ENCODE measurements around the gene MYH9.

MYH9 gene

GRCh38 chr22:36301384-36301828, 86.4 kb downstream of the MYH9 start (continued):
- TF ChIP-seq ZEB2 (tag by site-specific recombination; IDR thresholded peaks at IDR 0.05) = peak; percentile 60
- peak; percentile 88 for TF ChIP-seq SCRT1 (tag by site-specific recombination; IDR thresholded peaks at IDR 0.05; ENCODE audit: borderline replicate concordance)
- no peak for TF ChIP-seq ZNF16 (tag by site-specific recombination; IDR thresholded peaks at IDR 0.05; ENCODE audit: low read depth)
- peak; percentile 8; the same call in 1 of the 2 replicates for TF ChIP-seq EGR2 (tag by site-specific recombination; IDR thresholded peaks at IDR 0.05; ENCODE audit: low read depth)
- TF ChIP-seq ZNF639 (tag by site-specific recombination; IDR thresholded peaks at IDR 0.05) = no peak
- TF ChIP-seq ZNF202 (tag by site-specific recombination; IDR thresholded peaks at IDR 0.05; ENCODE audit: borderline replicate concordance) = no peak
- 0 out of 2 replicates have a peak, but pooled peaks have one; percentile 43 for TF ChIP-seq ZSCAN30 (tag by site-specific recombination; IDR thresholded peaks at IDR 0.05)
- TF ChIP-seq ZBTB6 (tag by site-specific recombination; IDR thresholded peaks at IDR 0.05) = peak; percentile 77
- no peak for TF ChIP-seq ZNF169 (tag by site-specific recombination; IDR thresholded peaks at IDR 0.05)
- TF ChIP-seq SCRT2 (tag by site-specific recombination; IDR thresholded peaks at IDR 0.05) = peak; percentile 96
- TF ChIP-seq ZNF394 (tag by site-specific recombination; IDR thresholded peaks at IDR 0.05; ENCODE audit: borderline replicate concordance) = peak; percentile 79; the same call in 1 of the 2 replicates
- peak; percentile 42 for TF ChIP-seq ZFHX2 (tag by site-specific recombination; conservative IDR thresholded peaks at IDR 0.05)

- POLR2A ChIA-PET = interaction anchor here (1.0 to 2.1 kb wide), 5 partner anchors 31 to 181 kb away, joined by 3 to 10 read pairs (median 5); partner anchors contain the start of genes MYH9 and TXN2
- TF ChIP-seq ZNF121 (tag by site-specific recombination; IDR thresholded peaks at IDR 0.05) (no peak), ZIC2 (tag by site-specific recombination; IDR thresholded peaks at IDR 0.05) (no peak), INSM2 (tag by site-specific recombination; IDR thresholded peaks at IDR 0.05) (no peak)
- H3K4me3 ChIP-seq (ENCODE audit: low read depth, low read length) = no peak overlapping the region
- H3K9me3 ChIP-seq (ENCODE audit: control insufficient read depth, insufficient read depth, low read depth, low read length) = no peaks in the 10 kb centered on the region
- H3K27ac ChIP-seq (ENCODE audit: extremely low read depth, low read depth, low read length) = no peak overlapping the region
- H3K4me1 ChIP-seq (ENCODE audit: control insufficient read depth, insufficient read depth, low read length) = no peaks in the 10 kb centered on the region
- H3K36me3 ChIP-seq (ENCODE audit: control insufficient read depth in 2 of 2, insufficient read depth in 1 of 2, low read length in 2 of 2) = peaks cover 25 to 98% of the 10 kb centered on the region in 2 experiments
- CTCF ChIA-PET = interaction anchor here (0.6 to 7.5 kb wide), 47 partner anchors 12 to 616 kb away, joined by 3 to 132 read pairs (median 4); partner anchors contain the start of genes APOL2, MYH9 and TXN2
Observed at GRCh38 chr22:36300396-36301212, 87.2 kb downstream of the MYH9 start.

GRCh38 chr22:36299911-36300310, 87.9 kb downstream of the MYH9 start:
- no peak overlapping the region for H3K27ac ChIP-seq (ENCODE audit: extremely low read depth, low read depth, low read length)
- H3K4me1 ChIP-seq (ENCODE audit: control insufficient read depth, insufficient read depth, low read length) = no peaks in the 10 kb centered on the region
- ChIA-PET CTCF (interaction anchor here (0.6 to 7.5 kb wide), 15 partner anchors 11 to 176 kb away, joined by 3 to 132 read pairs (median 4); no protein-coding TSS in a partner anchor), POLR2A (interaction anchor here (1.1 to 2.1 kb wide), 2 partner anchors 32 to 170 kb away, joined by 5 read pairs; no protein-coding TSS in a partner anchor)
- no peaks in the 10 kb centered on the region for H3K9me3 ChIP-seq (ENCODE audit: control insufficient read depth, insufficient read depth, low read depth, low read length)
- H3K4me3 ChIP-seq (ENCODE audit: low read depth, low read length) = no peak overlapping the region
- peaks cover 19 to 98% of the 10 kb centered on the region in 2 experiments for H3K36me3 ChIP-seq (ENCODE audit: control insufficient read depth in 2 of 2, insufficient read depth in 1 of 2, low read length in 2 of 2)
- TF ChIP-seq KLF17 (tag by site-specific recombination; IDR thresholded peaks at IDR 0.05) (no peak), ZNF426 (tag by site-specific recombination; IDR thresholded peaks at IDR 0.05) (no peak), SCRT1 (tag by site-specific recombination; IDR thresholded peaks at IDR 0.05; ENCODE audit: borderline replicate concordance) (no peak), ZNF280D (tag by site-specific recombination; IDR thresholded peaks at IDR 0.05) (no peak), ZNF48 (tag by site-specific recombination; IDR thresholded peaks at IDR 0.05) (no peak), ZNF704 (tag by site-specific recombination; IDR thresholded peaks at IDR 0.05) (no peak)

Data from HEK293 (cell line).